Measurements from ENCODE around the gene CRY1. TPM values are rescaled to one million over a fixed set of nuclear protein-coding genes. Genes with fewer than 3 reads are reported as not detected.
"Not testable (repeated sequence)": the region's sequence is repeated elsewhere in the genome, so short reads cannot be mapped to it uniquely, and the experiment has no call there.

The CRY1 gene
- polyA plus RNA-seq, 1 experiment, result 13.7 TPM

DNA sequence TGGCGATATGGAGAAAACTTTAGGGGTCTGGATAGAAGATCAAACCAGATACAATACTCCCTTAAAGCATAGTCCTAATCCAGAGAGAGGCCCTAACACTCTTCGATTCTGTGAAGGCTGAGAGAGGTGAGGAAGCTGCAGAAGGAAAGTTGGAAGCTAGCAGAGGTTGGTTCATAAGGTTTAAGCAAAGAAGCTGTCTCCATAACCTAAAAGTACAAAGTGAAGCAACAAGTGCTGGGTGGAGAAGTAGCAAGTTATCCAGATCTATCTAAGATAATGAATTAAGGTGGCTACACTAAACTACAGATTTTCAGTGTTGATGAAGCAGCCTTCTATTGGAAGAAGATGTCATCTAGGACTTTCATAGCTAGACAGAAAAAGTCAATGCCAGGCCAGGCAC, 81.8 kb downstream of the CRY1 start:
- H3K27me3 ChIP-seq (ENCODE audit: control insufficient read depth, insufficient read depth, low read length), result no peaks in the 10 kb centered on the region
- no peak overlapping the region for H3K27ac ChIP-seq (ENCODE audit: low read depth, low read length)
- ChIA-PET POLR2A (no interaction called here), CTCF (no interaction called here)
- H3K4me3 ChIP-seq (ENCODE audit: low read depth, low read length), result no peak overlapping the region
- TF ChIP-seq CTCF (IDR thresholded peaks at IDR 0.05; ENCODE audit: low read depth, low read length), result no peak
- DNase-seq (ENCODE audit: low read depth, low spot score), result no peak
- no peaks in the 10 kb centered on the region for H3K9me3 ChIP-seq (ENCODE audit: control insufficient read depth, insufficient read depth, low read length)

DNA sequence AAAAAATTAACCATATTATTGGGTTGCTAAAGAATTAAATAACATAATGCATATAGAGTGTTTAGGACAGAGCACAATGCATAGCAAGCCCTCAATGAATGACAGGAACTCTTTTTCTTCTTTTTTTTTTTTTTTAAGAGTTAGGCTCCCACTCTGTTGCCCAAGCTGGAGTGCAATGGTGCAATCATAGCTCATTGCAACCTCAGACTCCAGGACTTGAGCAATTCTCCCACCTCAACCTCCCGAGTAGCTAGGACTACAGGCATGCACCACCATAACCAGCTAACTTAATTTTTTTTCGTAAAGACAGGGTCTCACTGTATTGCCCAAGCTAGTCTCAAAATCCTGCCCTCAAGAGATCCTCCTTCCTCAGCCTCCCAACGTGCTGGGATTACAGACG, 85.9 kb downstream of the CRY1 start:
- TF ChIP-seq CTCF (IDR thresholded peaks at IDR 0.05; ENCODE audit: low read depth, low read length), result no peak
- no peaks in the 10 kb centered on the region for H3K9me3 ChIP-seq (ENCODE audit: control insufficient read depth, insufficient read depth, low read length)
- no peak overlapping the region for H3K4me3 ChIP-seq (ENCODE audit: low read depth, low read length)
- no peak overlapping the region for H3K27ac ChIP-seq (ENCODE audit: low read depth, low read length)
- H3K27me3 ChIP-seq (ENCODE audit: control insufficient read depth, insufficient read depth, low read length), result no peaks in the 10 kb centered on the region
- no peak for DNase-seq (ENCODE audit: low read depth, low spot score)
- ChIA-PET POLR2A (no interaction called here), CTCF (no interaction called here)

DNA sequence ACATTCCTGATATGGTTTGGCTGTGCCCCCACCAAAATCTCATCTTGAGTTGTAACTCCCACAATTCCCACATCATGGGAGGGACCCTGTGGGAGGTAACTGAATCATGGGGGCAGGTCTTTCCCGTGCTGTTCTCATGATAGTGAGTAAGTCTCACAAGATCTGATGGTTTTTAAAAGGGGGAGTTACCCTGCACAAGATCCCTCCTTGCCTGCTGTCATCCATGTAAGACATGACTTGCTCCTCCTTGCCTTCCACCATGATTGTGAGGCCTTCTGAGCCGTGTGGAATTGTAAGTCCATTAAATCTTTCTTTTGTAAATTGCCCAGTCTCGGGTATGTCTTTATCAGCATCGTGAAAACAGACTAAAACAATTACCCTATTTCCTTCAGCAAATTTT, 90.7 kb downstream of the CRY1 start:
- H3K27ac ChIP-seq (ENCODE audit: low read depth, low read length); CTCF ChIA-PET; POLR2A ChIA-PET; H3K4me3 ChIP-seq (ENCODE audit: low read depth, low read length); DNase-seq (ENCODE audit: low read depth, low spot score); H3K27me3 ChIP-seq (ENCODE audit: control insufficient read depth, insufficient read depth, low read length); H3K9me3 ChIP-seq (ENCODE audit: control insufficient read depth, insufficient read depth, low read length): not testable (repeated sequence)

- H3K4me3 ChIP-seq (ENCODE audit: low read depth, low read length), result no peak overlapping the region
- H3K27me3 ChIP-seq (ENCODE audit: control insufficient read depth, insufficient read depth, low read length), result no peaks in the 10 kb centered on the region
- no peak overlapping the region for H3K27ac ChIP-seq (ENCODE audit: low read depth, low read length)
- ChIA-PET POLR2A (no interaction called here), CTCF (interaction anchor here (1.0 kb wide), 1 partner anchor 105 kb away, joined by 3 read pairs; no protein-coding TSS in a partner anchor)
- TF ChIP-seq CTCF (IDR thresholded peaks at IDR 0.05; ENCODE audit: low read depth, low read length), result no peak
- no peak for DNase-seq (ENCODE audit: low read depth, low spot score)
- H3K9me3 ChIP-seq (ENCODE audit: control insufficient read depth, insufficient read depth, low read length), result no peaks in the 10 kb centered on the region
These were observed 93.9 kb downstream of the CRY1 start for GRCh38 chr12:106999446-106999845.

DNA sequence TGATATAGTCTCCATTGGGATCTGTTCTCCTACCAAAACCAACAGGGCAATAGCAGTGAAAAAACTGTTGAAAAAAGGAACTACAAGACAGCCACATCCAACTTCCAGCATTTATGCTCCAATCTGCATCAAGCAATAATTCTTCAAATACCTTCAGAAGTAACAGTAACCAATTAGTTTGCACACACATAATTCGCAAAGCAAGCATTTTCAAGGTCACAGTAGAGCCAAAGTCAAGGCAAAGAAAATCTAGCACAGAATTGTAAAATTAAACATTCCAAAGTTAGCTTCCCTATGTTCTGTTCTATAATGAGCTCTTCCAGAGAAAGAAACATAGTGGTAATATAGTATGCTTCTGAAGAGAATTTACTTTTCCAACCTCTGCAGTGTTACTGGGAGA, 95.4 kb downstream of the CRY1 start:
- no peaks in the 10 kb centered on the region for H3K27me3 ChIP-seq (ENCODE audit: control insufficient read depth, insufficient read depth, low read length)
- ChIA-PET CTCF (interaction anchor here (1.2 kb wide), 1 partner anchor 107 kb away, joined by 4 read pairs; no protein-coding TSS in a partner anchor), POLR2A (no interaction called here)
- no peak overlapping the region for H3K4me3 ChIP-seq (ENCODE audit: low read depth, low read length)
- no peak overlapping the region for H3K27ac ChIP-seq (ENCODE audit: low read depth, low read length)
- no peaks in the 10 kb centered on the region for H3K9me3 ChIP-seq (ENCODE audit: control insufficient read depth, insufficient read depth, low read length)
- no peak for TF ChIP-seq CTCF (IDR thresholded peaks at IDR 0.05; ENCODE audit: low read depth, low read length)
- DNase-seq (ENCODE audit: low read depth, low spot score), result no peak

DNA sequence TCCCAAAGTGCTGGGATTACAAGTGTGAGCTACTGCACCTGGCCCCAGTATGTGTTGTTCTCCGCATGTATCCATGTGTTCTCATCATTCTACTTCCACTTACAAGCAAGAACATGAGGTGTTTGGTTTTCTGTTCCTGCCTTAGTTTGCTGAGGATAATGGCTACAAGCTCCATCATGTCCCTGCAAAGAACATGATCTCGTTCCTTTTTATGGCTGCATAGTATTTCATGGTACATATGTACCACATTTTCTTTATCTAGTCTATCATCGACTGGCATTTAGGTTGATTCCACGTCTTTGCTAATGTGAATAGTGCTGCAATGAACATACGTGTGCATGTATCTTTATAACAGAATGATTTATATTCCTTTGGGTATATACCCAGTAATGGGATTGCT, 97.2 kb downstream of the CRY1 start:
- H3K27ac ChIP-seq (ENCODE audit: low read depth, low read length); POLR2A ChIA-PET; H3K27me3 ChIP-seq (ENCODE audit: control insufficient read depth, insufficient read depth, low read length); DNase-seq (ENCODE audit: low read depth, low spot score); H3K9me3 ChIP-seq (ENCODE audit: control insufficient read depth, insufficient read depth, low read length); H3K4me3 ChIP-seq (ENCODE audit: low read depth, low read length): not testable (repeated sequence)
- CTCF ChIA-PET, result interaction anchor here (1.5 kb wide), 1 partner anchor 96 kb away, joined by 4 read pairs; no protein-coding TSS in a partner anchor
